ENCODE data around the gene SPPL2B.

GRCh38 chr19:2320049-2320448 lies 8.4 kb upstream of the SPPL2B start:
- TF ChIP-seq ARNTL (CRISPR knock-in tag; IDR thresholded peaks at IDR 0.05; ENCODE audit: borderline replicate concordance, low read depth) (no peak), PATZ1 (CRISPR knock-in tag; IDR thresholded peaks at IDR 0.05; ENCODE audit: borderline replicate concordance) (no peak), ZC3H10 (CRISPR knock-in tag; IDR thresholded peaks at IDR 0.05) (no peak), TSHZ2 (CRISPR knock-in tag; IDR thresholded peaks at IDR 0.05) (no peak), ZFP30 (CRISPR knock-in tag; IDR thresholded peaks at IDR 0.05) (no peak), SNAI2 (CRISPR knock-in tag; IDR thresholded peaks at IDR 0.05) (no peak), CSRNP3 (CRISPR knock-in tag; IDR thresholded peaks at IDR 0.05) (no peak), ZFP3 (CRISPR knock-in tag; IDR thresholded peaks at IDR 0.05) (no peak), ZNF70 (CRISPR knock-in tag; IDR thresholded peaks at IDR 0.05) (no peak), ZNF565 (CRISPR knock-in tag; conservative IDR thresholded peaks at IDR 0.05; ENCODE audit: low read depth) (no peak)

Data from SK-N-SH treated with all-trans-retinoic acid at 6 μM for 48 hours (cell line).